ENCODE data around the gene OXGR1.

GRCh38 chr13:97023117-97023516 lies 28.8 kb upstream of the OXGR1 start:
- TF ChIP-seq POLR2A (IDR thresholded peaks at IDR 0.05) = no peak
- TF ChIP-seq CTCF (IDR thresholded peaks at IDR 0.05) = no peak
